Measurements from ENCODE around the gene LIMCH1. TPM values are rescaled to one million over a fixed set of nuclear protein-coding genes. Genes with fewer than 3 reads are reported as not detected.

LIMCH1 gene
- total RNA-seq, 1 donor from 2014 or later = 87.2 TPM

DNA sequence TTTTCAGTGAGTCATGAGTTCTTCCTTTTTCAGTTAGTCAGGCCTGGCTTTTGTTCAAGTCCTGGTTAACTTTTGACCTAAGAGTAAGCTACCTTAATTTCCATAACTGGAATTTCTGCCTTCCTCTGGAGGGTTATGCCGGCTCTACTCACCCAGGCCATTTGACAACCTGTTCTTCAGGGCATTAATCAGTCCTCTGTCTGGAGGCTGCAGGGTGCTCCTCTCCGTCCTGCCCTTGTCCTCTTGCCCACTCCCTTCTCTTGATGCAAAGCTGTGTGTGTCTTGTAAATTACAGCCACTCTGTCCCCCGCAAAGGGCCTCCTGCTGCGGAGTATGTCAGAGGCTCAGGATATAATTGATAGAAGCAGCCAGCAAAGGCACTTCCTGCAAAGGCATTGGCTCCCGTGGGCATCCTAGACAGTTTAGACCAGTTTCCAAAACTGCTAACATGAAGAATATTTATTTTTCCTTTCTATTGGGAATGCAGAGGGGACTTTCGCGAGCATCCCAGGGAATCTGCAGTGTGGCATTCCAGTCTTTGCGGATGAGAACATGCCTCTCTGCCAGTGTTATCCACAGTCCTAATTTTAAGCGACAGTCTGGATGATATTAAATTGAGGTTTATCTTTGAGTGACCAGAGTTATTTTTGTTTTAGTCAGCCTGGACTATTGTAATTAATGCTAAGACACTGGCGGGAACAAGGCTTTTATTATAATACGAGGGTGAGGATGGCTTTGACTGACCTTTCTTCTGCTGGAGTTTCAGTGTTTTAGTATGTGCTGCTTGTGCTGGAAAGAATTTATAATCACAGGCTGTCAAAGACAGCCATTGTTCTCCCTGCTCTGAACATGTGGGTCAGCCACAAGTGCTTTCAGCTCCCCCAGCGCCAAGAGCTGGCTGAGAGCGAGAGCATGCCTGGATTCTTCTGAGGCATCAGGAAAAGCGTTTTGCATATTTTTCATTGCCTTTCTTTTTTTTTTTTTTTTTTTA, 74.2 kb downstream of the LIMCH1 start:
- Histone ChIP-seq H3K27ac (ENCODE audit: low read depth, low read length) (peak overlapping the region; percentile 26), H3K36me3 (ENCODE audit: control insufficient read depth in 3 of 3, insufficient read depth in 3 of 3, low read length in 3 of 3) (peaks cover 7 to 25% (median 20%) of the 10 kb centered on the region in 3 donors), H3K27me3 (ENCODE audit: control insufficient read depth in 3 of 3, insufficient read depth in 3 of 3, low read length in 3 of 3) (no peaks in the 10 kb centered on the region), H3K9me3 (ENCODE audit: control insufficient read depth in 3 of 3, low read length in 3 of 3) (no peaks in the 10 kb centered on the region), H3K4me3 (ENCODE audit: low read length in 3 of 3) (peak overlapping the region in 1 of 3 donors; percentile 8), H3K4me1 (ENCODE audit: control insufficient read depth in 3 of 3, insufficient read depth in 3 of 3, low read length in 3 of 3) (peaks cover 10 to 13% (median 12%) of the 10 kb centered on the region in 3 donors), H3K9ac (ENCODE audit: low read depth in 1 of 3, low read length in 3 of 3) (no peak overlapping the region)

DNA sequence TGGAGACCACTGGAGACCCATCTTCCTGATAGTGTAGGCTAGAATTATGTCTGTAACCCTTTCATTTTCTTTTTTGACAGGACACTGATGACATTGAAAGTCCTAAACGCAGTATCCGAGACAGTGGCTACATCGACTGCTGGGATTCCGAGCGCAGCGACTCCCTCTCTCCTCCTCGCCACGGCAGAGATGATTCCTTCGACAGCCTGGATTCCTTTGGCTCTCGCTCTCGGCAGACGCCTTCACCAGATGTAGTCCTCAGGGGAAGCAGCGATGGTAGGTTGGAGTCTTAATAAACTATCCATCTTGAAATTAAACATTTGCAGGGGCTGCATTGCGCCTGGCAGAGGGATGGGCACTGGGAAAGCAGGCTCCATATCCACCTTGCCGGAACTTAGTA, 75.4 kb downstream of the LIMCH1 start:
- H3K9me3 ChIP-seq (ENCODE audit: control insufficient read depth in 3 of 3, low read length in 3 of 3) = no peaks in the 10 kb centered on the region
- H3K27ac ChIP-seq (ENCODE audit: low read depth, low read length) = no peak overlapping the region
- H3K27me3 ChIP-seq (ENCODE audit: control insufficient read depth in 3 of 3, insufficient read depth in 3 of 3, low read length in 3 of 3) = no peaks in the 10 kb centered on the region
- peaks cover 10 to 13% (median 12%) of the 10 kb centered on the region in 3 donors for H3K4me1 ChIP-seq (ENCODE audit: control insufficient read depth in 3 of 3, insufficient read depth in 3 of 3, low read length in 3 of 3)
- peaks cover 4 to 16% (median 9%) of the 10 kb centered on the region in 3 donors for H3K36me3 ChIP-seq (ENCODE audit: control insufficient read depth in 3 of 3, insufficient read depth in 3 of 3, low read length in 3 of 3)
- no peak overlapping the region for H3K9ac ChIP-seq (ENCODE audit: low read depth in 1 of 3, low read length in 3 of 3)
- H3K4me3 ChIP-seq (ENCODE audit: low read length in 3 of 3) = no peak overlapping the region

DNA sequence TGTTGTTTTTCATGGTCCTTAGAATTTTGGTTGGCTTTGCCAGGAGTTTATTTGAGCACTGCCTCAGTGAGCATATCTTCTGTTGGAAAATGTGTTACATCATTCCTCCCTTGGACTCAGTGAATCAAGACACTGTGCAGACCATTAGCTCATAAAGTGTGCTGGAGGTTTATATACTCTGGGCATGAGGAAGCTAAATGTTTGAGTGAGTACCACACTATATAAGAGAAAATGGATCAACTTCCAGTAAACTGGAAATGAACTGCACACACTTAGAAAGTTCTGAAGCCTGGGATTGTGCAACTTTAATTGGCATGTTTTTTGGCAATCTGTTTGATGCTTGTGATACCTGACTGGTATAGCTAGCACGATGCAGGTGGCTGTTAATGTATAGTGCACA, 75.9 kb downstream of the LIMCH1 start:
- no peak overlapping the region for H3K27ac ChIP-seq (ENCODE audit: low read depth, low read length)

DNA sequence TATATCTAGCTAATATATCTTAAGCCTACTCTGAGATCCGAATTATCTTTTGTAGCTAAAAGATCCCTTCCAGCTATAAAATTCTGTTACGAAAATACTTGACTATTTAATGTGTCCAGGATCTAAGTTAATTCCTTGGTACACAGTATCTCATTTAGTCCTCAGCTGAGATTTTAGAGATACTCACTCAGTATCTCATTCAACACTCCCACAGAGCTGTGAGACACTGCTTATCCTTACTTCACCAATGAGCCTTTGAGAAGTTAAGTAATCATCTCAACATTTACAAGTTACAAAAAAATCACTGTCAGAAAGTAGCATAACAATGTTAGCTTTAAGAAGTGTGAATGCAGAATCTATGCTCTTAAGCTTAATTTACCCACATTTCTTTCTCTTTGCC, 76.6 kb downstream of the LIMCH1 start:
- Histone ChIP-seq H3K9me3 (ENCODE audit: control insufficient read depth in 3 of 3, low read length in 3 of 3) (no peaks in the 10 kb centered on the region), H3K4me3 (ENCODE audit: low read length in 3 of 3) (no peak overlapping the region), H3K9ac (ENCODE audit: low read depth in 1 of 3, low read length in 3 of 3) (no peak overlapping the region), H3K36me3 (ENCODE audit: control insufficient read depth in 3 of 3, insufficient read depth in 3 of 3, low read length in 3 of 3) (peaks cover 10 to 22% (median 16%) of the 10 kb centered on the region in 3 donors), H3K27ac (ENCODE audit: low read depth, low read length) (no peak overlapping the region), H3K4me1 (ENCODE audit: control insufficient read depth in 3 of 3, insufficient read depth in 3 of 3, low read length in 3 of 3) (peaks cover 10 to 13% (median 12%) of the 10 kb centered on the region in 3 donors), H3K27me3 (ENCODE audit: control insufficient read depth in 3 of 3, insufficient read depth in 3 of 3, low read length in 3 of 3) (no peaks in the 10 kb centered on the region)

More for the DNA sequence above, 75.9 kb downstream of the LIMCH1 start:
- peaks cover 4 to 16% (median 10%) of the 10 kb centered on the region in 3 donors for H3K36me3 ChIP-seq (ENCODE audit: control insufficient read depth in 3 of 3, insufficient read depth in 3 of 3, low read length in 3 of 3)
- H3K4me1 ChIP-seq (ENCODE audit: control insufficient read depth in 3 of 3, insufficient read depth in 3 of 3, low read length in 3 of 3) = peaks cover 10 to 13% (median 12%) of the 10 kb centered on the region in 3 donors
- no peak overlapping the region for H3K9ac ChIP-seq (ENCODE audit: low read depth in 1 of 3, low read length in 3 of 3)
- no peaks in the 10 kb centered on the region for H3K9me3 ChIP-seq (ENCODE audit: control insufficient read depth in 3 of 3, low read length in 3 of 3)
- H3K27me3 ChIP-seq (ENCODE audit: control insufficient read depth in 3 of 3, insufficient read depth in 3 of 3, low read length in 3 of 3) = no peaks in the 10 kb centered on the region
- H3K4me3 ChIP-seq (ENCODE audit: low read length in 3 of 3) = no peak overlapping the region

DNA sequence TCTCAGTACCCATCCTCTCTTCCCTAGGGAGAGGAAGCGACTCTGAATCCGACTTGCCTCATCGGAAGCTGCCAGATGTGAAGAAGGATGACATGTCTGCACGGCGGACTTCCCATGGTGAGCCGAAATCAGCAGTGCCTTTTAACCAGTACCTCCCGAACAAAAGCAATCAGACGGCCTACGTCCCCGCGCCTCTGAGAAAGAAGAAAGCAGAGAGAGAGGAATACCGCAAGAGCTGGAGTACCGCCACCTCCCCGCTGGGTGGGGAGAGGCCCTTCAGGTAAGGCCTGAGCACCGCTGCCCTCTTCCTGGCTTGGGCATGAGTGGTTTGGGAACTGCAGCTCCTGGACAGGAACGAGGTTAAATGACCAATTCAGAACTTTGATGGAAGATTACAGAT, 81.2 kb downstream of the LIMCH1 start:
- Histone ChIP-seq H3K9ac (ENCODE audit: low read depth in 1 of 3, low read length in 3 of 3) (no peak overlapping the region), H3K4me1 (ENCODE audit: control insufficient read depth in 3 of 3, insufficient read depth in 3 of 3, low read length in 3 of 3) (peaks cover 7 to 17% (median 8%) of the 10 kb centered on the region in 3 donors), H3K9me3 (ENCODE audit: control insufficient read depth in 3 of 3, low read length in 3 of 3) (no peaks in the 10 kb centered on the region), H3K27ac (ENCODE audit: low read depth, low read length) (no peak overlapping the region), H3K4me3 (ENCODE audit: low read length in 3 of 3) (no peak overlapping the region), H3K36me3 (ENCODE audit: control insufficient read depth in 3 of 3, insufficient read depth in 3 of 3, low read length in 3 of 3) (peaks cover 7 to 18% (median 13%) of the 10 kb centered on the region in 3 donors), H3K27me3 (ENCODE audit: control insufficient read depth in 3 of 3, insufficient read depth in 3 of 3, low read length in 3 of 3) (no peaks in the 10 kb centered on the region)

DNA sequence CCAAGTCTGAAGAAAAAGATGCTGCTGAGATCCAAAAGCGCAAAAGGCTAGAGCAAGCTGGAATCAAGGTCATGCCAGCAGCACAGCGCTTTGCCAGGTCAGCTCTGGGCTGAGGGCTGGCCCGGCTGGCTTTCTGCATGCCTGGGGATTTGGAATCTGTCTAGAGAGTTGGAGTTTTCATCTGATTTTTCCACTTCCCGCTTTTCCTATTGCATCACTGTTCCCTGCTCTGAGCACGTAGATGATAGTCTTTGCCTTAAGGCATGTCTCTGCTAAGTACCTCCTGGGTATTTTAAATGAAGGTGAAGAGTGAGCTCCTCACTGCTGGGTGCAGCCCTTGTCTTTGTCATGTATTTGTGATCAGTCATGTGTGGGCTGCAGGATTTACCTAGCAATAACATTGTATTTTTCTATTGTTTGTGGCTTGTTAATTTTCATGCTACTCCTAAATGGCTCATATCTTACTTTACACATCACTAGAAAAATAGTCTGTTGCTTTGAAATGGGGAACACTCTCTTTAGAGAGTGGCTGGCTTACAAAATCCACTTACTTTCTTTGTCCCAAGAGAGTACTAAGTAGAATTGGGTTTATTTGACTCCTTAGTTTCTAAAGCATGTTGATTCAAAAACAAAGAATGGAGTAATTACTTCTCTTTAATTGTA, 82.8 kb downstream of the LIMCH1 start:
- peaks cover 7 to 18% (median 7%) of the 10 kb centered on the region in 3 donors for H3K36me3 ChIP-seq (ENCODE audit: control insufficient read depth in 3 of 3, insufficient read depth in 3 of 3, low read length in 3 of 3)
- H3K9ac ChIP-seq (ENCODE audit: low read depth in 1 of 3, low read length in 3 of 3) = no peak overlapping the region
- no peak overlapping the region for H3K27ac ChIP-seq (ENCODE audit: low read depth, low read length)
- H3K4me1 ChIP-seq (ENCODE audit: control insufficient read depth in 3 of 3, insufficient read depth in 3 of 3, low read length in 3 of 3) = peaks cover 7 to 27% (median 8%) of the 10 kb centered on the region in 3 donors
- no peaks in the 10 kb centered on the region for H3K27me3 ChIP-seq (ENCODE audit: control insufficient read depth in 3 of 3, insufficient read depth in 3 of 3, low read length in 3 of 3)
- H3K9me3 ChIP-seq (ENCODE audit: control insufficient read depth in 3 of 3, low read length in 3 of 3) = no peaks in the 10 kb centered on the region
- no peak overlapping the region for H3K4me3 ChIP-seq (ENCODE audit: low read length in 3 of 3)

DNA sequence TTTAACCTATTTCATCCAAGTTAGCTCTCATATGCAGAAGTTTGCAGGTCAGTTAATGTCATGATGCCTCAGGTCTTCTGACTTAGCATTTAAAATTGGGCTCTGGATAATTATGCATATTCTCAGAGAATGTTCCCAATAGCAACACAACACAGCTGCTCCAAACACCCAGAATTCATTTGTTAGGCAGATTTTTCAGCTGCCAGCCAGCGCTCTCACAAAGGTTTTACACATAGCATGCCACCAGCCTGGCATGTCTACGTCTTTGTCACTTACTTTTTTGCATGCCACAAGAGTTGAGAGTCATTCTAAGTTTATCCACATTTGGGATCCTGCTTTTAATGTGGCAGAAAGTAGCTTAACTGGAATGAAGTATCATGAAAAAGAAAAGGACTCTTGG, 84.8 kb downstream of the LIMCH1 start:
- Histone ChIP-seq H3K4me3 (ENCODE audit: low read length in 3 of 3) (no peak overlapping the region), H3K9ac (ENCODE audit: low read depth in 1 of 3, low read length in 3 of 3) (no peak overlapping the region), H3K9me3 (ENCODE audit: control insufficient read depth in 3 of 3, low read length in 3 of 3) (no peaks in the 10 kb centered on the region), H3K27ac (ENCODE audit: low read depth, low read length) (no peak overlapping the region), H3K27me3 (ENCODE audit: control insufficient read depth in 3 of 3, insufficient read depth in 3 of 3, low read length in 3 of 3) (no peaks in the 10 kb centered on the region), H3K36me3 (ENCODE audit: control insufficient read depth in 3 of 3, insufficient read depth in 3 of 3, low read length in 3 of 3) (peaks cover 7 to 20% (median 7%) of the 10 kb centered on the region in 3 donors), H3K4me1 (ENCODE audit: control insufficient read depth in 3 of 3, insufficient read depth in 3 of 3, low read length in 3 of 3) (peaks cover 7 to 31% (median 8%) of the 10 kb centered on the region in 3 donors)

DNA sequence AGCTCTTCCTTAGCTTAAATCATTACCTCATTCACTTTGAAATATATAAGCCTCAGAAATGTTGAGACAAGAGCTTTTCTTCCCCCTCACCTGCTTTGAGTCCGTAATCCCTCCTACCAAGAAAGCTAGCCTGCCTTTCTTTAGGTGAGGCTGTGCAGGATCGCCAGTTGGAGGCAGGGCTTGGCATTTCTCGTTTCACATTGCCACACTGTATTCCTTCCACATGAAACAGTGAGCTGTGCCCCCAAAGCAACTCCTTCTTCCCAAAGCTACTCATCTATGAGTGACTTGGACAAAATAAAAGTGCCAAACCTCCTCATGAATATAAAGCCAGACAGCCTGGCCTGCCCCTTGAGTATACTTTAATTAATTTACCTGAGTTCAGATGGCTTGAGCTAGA, 86.8 kb downstream of the LIMCH1 start:
- H3K9ac ChIP-seq (ENCODE audit: low read depth in 1 of 3, low read length in 3 of 3) = no peak overlapping the region
- H3K4me1 ChIP-seq (ENCODE audit: control insufficient read depth in 3 of 3, insufficient read depth in 3 of 3, low read length in 3 of 3) = peaks cover 7 to 31% (median 8%) of the 10 kb centered on the region in 3 donors
- no peak overlapping the region for H3K4me3 ChIP-seq (ENCODE audit: low read length in 3 of 3)
- H3K36me3 ChIP-seq (ENCODE audit: control insufficient read depth in 3 of 3, insufficient read depth in 3 of 3, low read length in 3 of 3) = peaks cover 0 to 14% (median 3%) of the 10 kb centered on the region in 3 donors
- H3K9me3 ChIP-seq (ENCODE audit: control insufficient read depth in 3 of 3, low read length in 3 of 3) = no peaks in the 10 kb centered on the region
- H3K27ac ChIP-seq (ENCODE audit: low read depth, low read length) = no peak overlapping the region
- H3K27me3 ChIP-seq (ENCODE audit: control insufficient read depth in 3 of 3, insufficient read depth in 3 of 3, low read length in 3 of 3) = no peaks in the 10 kb centered on the region

DNA sequence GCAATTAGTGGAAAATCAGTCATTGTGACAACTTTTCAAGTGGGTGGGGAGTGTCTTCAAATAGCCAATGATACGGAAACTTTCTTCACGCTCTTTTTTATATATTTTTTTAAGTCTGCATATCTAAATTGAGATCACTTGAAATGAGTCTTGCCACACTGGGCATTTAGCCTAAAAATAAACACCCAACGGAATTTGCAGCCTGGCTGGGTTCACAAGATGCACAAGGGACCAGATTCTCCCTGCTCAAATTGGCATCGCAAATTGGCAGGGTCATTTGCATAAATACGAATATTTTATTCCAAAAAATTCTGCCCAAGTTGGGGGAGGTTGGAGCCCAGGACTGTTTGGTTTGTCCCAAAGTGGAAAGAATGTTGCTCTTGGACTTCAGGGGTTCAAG, 87.6 kb downstream of the LIMCH1 start:
- H3K4me3 ChIP-seq (ENCODE audit: low read length in 3 of 3) = no peak overlapping the region
- peaks cover 7 to 28% (median 8%) of the 10 kb centered on the region in 3 donors for H3K4me1 ChIP-seq (ENCODE audit: control insufficient read depth in 3 of 3, insufficient read depth in 3 of 3, low read length in 3 of 3)
- H3K27ac ChIP-seq (ENCODE audit: low read depth, low read length) = no peak overlapping the region
- H3K9me3 ChIP-seq (ENCODE audit: control insufficient read depth in 3 of 3, low read length in 3 of 3) = no peaks in the 10 kb centered on the region
- peaks cover 0 to 11% (median 3%) of the 10 kb centered on the region in 3 donors for H3K36me3 ChIP-seq (ENCODE audit: control insufficient read depth in 3 of 3, insufficient read depth in 3 of 3, low read length in 3 of 3)
- no peaks in the 10 kb centered on the region for H3K27me3 ChIP-seq (ENCODE audit: control insufficient read depth in 3 of 3, insufficient read depth in 3 of 3, low read length in 3 of 3)
- H3K9ac ChIP-seq (ENCODE audit: low read depth in 1 of 3, low read length in 3 of 3) = no peak overlapping the region

Data from skeletal muscle tissue (tissue), 4 donors.